GM20000 (cell line): Measurements from ENCODE around the gene NPY.

Source experiments
- DNase-seq: peaks from one replicate; pipeline ENCODE4 v3.0.0; 2012; ENCODE audit warnings: low spot score
- TF ChIP-seq, protein P1 (sequence below): IDR thresholded peaks from 2 replicates; pipeline ENCODE4 v1.5.1; 2012; ENCODE audit warnings: mild to moderate bottlenecking, control low read depth; ENCODE audit errors: extremely low read depth, missing control alignments

NPY gene

DNA sequence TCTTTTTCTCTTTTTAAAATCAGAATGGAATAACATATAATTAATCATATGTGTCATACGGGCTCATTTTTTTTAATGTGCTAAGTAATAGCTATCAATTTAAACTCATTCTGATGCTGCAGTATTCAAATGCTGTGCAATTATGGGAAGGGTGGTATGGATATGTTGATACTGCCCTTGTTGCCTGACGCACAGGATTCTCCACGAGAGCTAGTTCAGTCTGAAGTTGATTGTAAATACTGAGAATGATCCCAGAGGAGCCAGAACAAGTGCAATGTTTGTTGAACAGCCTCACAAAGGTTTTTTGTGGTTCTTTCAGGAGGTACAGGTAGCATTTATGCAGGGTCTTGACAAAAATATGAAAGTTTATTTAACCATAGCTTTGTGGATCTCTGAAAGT is 13.4 kb downstream of the NPY start:
- TF ChIP-seq, protein P1, sequence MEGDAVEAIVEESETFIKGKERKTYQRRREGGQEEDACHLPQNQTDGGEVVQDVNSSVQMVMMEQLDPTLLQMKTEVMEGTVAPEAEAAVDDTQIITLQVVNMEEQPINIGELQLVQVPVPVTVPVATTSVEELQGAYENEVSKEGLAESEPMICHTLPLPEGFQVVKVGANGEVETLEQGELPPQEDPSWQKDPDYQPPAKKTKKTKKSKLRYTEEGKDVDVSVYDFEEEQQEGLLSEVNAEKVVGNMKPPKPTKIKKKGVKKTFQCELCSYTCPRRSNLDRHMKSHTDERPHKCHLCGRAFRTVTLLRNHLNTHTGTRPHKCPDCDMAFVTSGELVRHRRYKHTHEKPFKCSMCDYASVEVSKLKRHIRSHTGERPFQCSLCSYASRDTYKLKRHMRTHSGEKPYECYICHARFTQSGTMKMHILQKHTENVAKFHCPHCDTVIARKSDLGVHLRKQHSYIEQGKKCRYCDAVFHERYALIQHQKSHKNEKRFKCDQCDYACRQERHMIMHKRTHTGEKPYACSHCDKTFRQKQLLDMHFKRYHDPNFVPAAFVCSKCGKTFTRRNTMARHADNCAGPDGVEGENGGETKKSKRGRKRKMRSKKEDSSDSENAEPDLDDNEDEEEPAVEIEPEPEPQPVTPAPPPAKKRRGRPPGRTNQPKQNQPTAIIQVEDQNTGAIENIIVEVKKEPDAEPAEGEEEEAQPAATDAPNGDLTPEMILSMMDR: no peak
- no peak for DNase-seq

- no peak for DNase-seq
- TF ChIP-seq, protein P1: no peak
Measured at GRCh38 chr7:24298696-24299095, 14.7 kb downstream of the NPY start.

GRCh38 chr7:24299192-24299591 is 15.2 kb downstream of the NPY start:
- DNase-seq: no peak
- TF ChIP-seq, protein P1: no peak

- TF ChIP-seq, protein P1: no peak
- DNase-seq: no peak
Measured at GRCh38 chr7:24301703-24302102, 17.7 kb downstream of the NPY start.

DNA sequence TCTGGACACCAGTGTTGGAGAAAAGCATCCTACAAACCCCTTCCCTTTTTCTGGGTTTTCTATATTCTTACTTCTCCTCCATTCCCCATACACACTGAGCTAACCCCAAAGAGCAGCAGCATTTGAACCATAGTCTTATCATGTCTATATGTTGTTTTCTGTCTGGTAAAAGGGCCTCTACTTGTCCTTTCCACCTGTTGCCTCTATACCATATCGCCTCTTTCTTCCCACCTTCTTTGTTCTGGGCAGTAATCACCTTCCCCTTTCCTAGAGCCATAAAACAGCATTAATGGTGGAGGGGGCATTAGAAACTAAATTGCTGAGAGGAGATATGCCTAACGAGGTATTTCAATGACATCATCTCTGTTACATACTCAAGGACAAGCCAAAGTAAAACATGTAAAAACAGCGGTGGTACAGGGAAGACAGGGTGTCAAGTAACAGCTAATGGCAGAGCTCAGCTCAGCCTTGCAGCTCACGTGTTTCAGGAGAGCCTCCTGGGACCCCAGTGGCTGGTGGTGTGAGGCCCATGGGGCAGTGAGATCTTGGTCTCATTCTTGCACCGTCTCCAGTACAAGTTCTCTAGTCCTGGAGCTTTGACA is 20.6 kb downstream of the NPY start:
- TF ChIP-seq, protein P1: no peak
- DNase-seq: no peak

DNA sequence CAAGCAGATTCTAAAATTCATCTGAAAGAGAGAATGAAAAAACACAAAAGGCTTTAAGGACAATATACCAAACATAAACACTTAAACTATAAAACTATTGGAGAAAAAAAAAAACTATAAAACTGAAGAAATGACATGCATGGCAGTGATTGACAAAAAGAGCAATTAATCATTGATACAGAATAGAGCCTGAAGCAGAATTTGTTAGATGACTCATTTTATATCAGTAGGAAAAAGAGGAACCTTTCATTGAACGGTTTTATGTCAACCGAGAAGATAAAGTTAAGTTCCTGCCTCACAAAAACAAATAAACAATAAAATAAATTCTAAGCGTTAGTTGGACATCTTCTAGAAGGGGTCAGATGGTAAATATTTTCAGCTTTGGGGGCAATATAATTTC is 23.3 kb downstream of the NPY start:
- TF ChIP-seq, protein P1: no peak

GRCh38 chr7:24312588-24312987 is 28.6 kb downstream of the NPY start:
- no peak for DNase-seq
- TF ChIP-seq, protein P1: no peak

More for the DNA sequence above, 23.3 kb downstream of the NPY start:
- DNase-seq: no peak
